Measurements from ENCODE around the gene CLDN5.
"Not testable (repeated sequence)": the region's sequence is repeated elsewhere in the genome, so short reads cannot be mapped to it uniquely, and the experiment has no call there.

The CLDN5 gene

DNA sequence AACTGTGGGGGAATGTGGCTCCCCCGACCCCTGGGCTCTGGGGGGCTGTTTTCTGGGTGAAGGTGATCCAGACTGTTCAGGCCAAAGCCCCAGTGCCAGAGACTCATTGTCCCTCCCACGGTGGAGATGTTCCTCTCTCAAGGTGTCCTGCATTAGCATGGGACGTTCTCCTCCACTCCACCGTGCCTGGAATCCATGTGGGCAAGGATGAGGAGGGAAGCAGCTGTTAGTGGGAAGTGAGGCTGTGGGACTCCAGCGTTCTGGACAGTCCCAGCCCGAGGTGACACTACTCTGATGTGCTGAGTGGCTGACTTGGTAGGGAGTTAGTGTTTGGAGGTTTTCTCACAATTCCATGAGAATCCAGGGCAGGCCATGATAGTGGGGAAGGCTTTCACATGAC, 31.4 kb upstream of the CLDN5 start:
- no peak overlapping the region for H3K4me3 ChIP-seq (ENCODE audit: low read length)
- TF ChIP-seq, protein P1, sequence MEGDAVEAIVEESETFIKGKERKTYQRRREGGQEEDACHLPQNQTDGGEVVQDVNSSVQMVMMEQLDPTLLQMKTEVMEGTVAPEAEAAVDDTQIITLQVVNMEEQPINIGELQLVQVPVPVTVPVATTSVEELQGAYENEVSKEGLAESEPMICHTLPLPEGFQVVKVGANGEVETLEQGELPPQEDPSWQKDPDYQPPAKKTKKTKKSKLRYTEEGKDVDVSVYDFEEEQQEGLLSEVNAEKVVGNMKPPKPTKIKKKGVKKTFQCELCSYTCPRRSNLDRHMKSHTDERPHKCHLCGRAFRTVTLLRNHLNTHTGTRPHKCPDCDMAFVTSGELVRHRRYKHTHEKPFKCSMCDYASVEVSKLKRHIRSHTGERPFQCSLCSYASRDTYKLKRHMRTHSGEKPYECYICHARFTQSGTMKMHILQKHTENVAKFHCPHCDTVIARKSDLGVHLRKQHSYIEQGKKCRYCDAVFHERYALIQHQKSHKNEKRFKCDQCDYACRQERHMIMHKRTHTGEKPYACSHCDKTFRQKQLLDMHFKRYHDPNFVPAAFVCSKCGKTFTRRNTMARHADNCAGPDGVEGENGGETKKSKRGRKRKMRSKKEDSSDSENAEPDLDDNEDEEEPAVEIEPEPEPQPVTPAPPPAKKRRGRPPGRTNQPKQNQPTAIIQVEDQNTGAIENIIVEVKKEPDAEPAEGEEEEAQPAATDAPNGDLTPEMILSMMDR (conservative IDR thresholded peaks at IDR 0.05; ENCODE audit: low read depth, low read length), result no peak
- DNase-seq (ENCODE audit: low read depth), result no peak

DNA sequence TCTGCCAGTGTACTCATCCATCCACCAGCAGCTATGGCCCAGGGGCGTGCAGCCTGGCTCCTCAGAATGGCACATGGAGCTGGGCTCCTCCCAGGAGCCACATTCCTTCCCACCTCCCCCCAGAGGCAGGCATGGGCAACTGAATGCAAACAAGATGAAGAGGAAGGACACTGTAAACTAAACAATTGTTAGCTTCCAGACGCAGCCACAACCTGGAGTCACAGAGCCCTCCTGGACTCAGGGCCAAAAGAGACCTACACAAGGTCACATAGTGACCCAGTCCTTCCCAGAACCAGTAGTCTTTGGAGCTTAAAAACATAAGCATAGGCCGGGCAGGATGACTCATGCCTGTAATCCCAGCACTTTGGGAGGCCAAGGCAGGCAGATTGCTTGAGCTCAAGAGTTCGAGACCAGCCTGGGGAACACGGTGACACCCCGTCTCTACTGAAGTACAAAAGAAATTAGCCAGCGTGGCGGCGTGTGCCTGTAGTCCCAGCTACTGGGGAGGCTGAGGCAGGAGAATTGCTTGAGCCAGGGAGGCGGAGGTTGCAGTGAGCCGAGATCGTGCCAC, 30.7 kb upstream of the CLDN5 start:
- DNase-seq (ENCODE audit: low read depth), result peak; percentile 12
- H3K4me3 ChIP-seq (ENCODE audit: low read length), result no peak overlapping the region
- TF ChIP-seq, protein P1 (conservative IDR thresholded peaks at IDR 0.05; ENCODE audit: low read depth, low read length), result peak; percentile 42

- no peak overlapping the region for H3K4me3 ChIP-seq (ENCODE audit: low read length)
- DNase-seq (ENCODE audit: low read depth), result no peak
- TF ChIP-seq, protein P1 (conservative IDR thresholded peaks at IDR 0.05; ENCODE audit: low read depth, low read length), result no peak
Measured at GRCh38 chr22:19553201-19553600, 29.0 kb upstream of the CLDN5 start.

GRCh38 chr22:19550382-19550781, 26.2 kb upstream of the CLDN5 start:
- no peak overlapping the region for H3K4me3 ChIP-seq (ENCODE audit: low read length)
- DNase-seq (ENCODE audit: low read depth), result no peak
- TF ChIP-seq, protein P1 (conservative IDR thresholded peaks at IDR 0.05; ENCODE audit: low read depth, low read length), result no peak

DNA sequence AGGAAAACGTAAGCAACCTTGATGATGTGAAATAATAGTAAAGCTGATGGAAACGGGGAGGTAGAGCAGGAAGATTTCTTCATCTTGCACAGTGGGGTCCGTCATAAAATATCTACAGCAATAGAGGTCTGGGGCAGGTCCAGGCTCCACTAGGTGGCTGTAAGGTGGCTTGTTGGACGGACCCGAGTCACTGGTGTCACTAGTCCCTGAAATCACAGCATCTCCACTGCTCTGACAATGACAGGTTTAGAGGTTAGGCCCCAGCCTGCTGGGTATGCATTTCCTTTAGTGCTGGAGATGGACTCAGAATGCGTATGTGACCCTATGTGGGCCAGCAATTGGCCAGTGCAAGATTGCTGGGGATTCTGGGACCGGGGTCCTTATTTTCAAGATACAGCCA, 25.2 kb upstream of the CLDN5 start:
- H3K4me3 ChIP-seq (ENCODE audit: low read length), result no peak overlapping the region
- no peak for DNase-seq (ENCODE audit: low read depth)
- TF ChIP-seq, protein P1 (conservative IDR thresholded peaks at IDR 0.05; ENCODE audit: low read depth, low read length), result no peak

GRCh38 chr22:19548964-19549363, 24.8 kb upstream of the CLDN5 start:
- TF ChIP-seq, protein P1 (conservative IDR thresholded peaks at IDR 0.05; ENCODE audit: low read depth, low read length), result no peak

DNA sequence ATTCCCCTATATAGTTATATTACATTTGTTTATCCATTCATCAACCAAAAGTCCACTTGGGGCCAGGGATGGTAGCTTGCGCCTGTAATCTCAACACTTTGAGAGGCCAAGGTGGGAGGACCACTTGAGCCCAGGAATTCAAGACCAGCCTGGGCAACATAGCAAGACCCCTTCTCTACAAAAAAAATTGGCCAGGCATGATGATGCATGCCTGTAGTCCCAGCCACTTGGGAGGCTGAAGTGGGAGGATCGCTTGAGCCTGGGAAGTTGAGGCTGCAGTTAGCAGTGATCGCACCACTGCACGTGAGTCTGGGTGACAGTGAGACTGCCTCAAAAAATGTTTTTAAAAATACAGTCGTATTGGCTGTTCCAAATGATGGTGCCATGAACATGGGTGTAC, 24.2 kb upstream of the CLDN5 start:
- DNase-seq (ENCODE audit: low read depth); H3K4me3 ChIP-seq (ENCODE audit: low read length): not testable (repeated sequence)

More at GRCh38 chr22:19548964-19549363, 24.8 kb upstream of the CLDN5 start:
- DNase-seq (ENCODE audit: low read depth), result no peak
- no peak overlapping the region for H3K4me3 ChIP-seq (ENCODE audit: low read length)
